H1 (cell line): ENCODE measurements around the gene EEPD1. TPM values are rescaled to one million over a fixed set of nuclear protein-coding genes. Genes with fewer than 3 reads are reported as not detected.

Experiments
- CTCF ChIA-PET: fragments of 300-600 bp; sonication (Branson Sonifier 250); formaldehyde crosslinking; loops from one replicate; lab custom pipeline; 2021; ENCODE audit not compliant: partially characterized antibody; lab: Charles Lee
- POLR2A ChIA-PET: fragments of 300-600 bp; sonication (Branson Sonifier 250); formaldehyde crosslinking; loops from one replicate; lab custom pipeline; 2021; ENCODE audit warnings: inconsistent platforms; ENCODE audit not compliant: partially characterized antibody; lab: Charles Lee
- DNase-seq, 2 experiments: peaks; one replicate each; pipeline versions ENCODE4 v3.0.0 to v3.0.0-alpha.2; 2010 to 2022; ENCODE audit warnings: low spot score in 2 of 2, low read depth in 1 of 2, mixed read lengths in 1 of 2
- FAIRE-seq: peaks from 2 replicates; lab custom pipeline; 2011; peaks lifted over from hg19 to GRCh38; lab: Jason Lieb, UNC
- H2AFZ ChIP-seq: 2 replicates; pipeline ENCODE4 v1.8.1; 2012; ENCODE audit warnings: low read length, inconsistent platforms
- H2AK5ac ChIP-seq: 2 replicates; pipeline ENCODE4 v1.6.1; 2013; ENCODE audit warnings: low read depth, low read length
- H2BK120ac ChIP-seq: replicated peaks from 2 replicates; pipeline ENCODE3; 2013; ENCODE audit warnings: low read depth, low read length, inconsistent platforms
- H2BK12ac ChIP-seq: 2 replicates; pipeline ENCODE4 v1.6.1; 2013; ENCODE audit warnings: low read depth, low read length
- H2BK15ac ChIP-seq: 2 replicates; pipeline ENCODE4 v1.6.1; 2013; ENCODE audit warnings: low read length
- H2BK20ac ChIP-seq: 2 replicates; pipeline ENCODE4 v1.6.1; 2013; ENCODE audit warnings: low read length
- H2BK5ac ChIP-seq: 2 replicates; pipeline ENCODE4 v1.6.1; 2013; ENCODE audit warnings: low read depth, low read length
- H3K14ac ChIP-seq: 2 replicates; pipeline ENCODE4 v1.6.1; 2013; ENCODE audit warnings: inconsistent platforms; ENCODE audit not compliant: insufficient read length
- H3K18ac ChIP-seq: 2 replicates; pipeline ENCODE4 v1.6.1; 2013; ENCODE audit warnings: low read length; ENCODE audit errors: extremely low read depth
- H3K23ac ChIP-seq: 2 replicates; pipeline ENCODE4 v1.6.1; 2013; ENCODE audit warnings: inconsistent platforms; ENCODE audit not compliant: insufficient read length
- H3K23me2 ChIP-seq: 2 replicates; pipeline ENCODE4 v1.6.1; 2013; ENCODE audit warnings: low read depth, low read length
- H3K27ac ChIP-seq: 2 replicates; pipeline ENCODE4 v1.6.1; 2011; ENCODE audit warnings: low read depth, low read length, inconsistent platforms
- H3K27me3 ChIP-seq, 4 experiments: replicated peaks in 1 of 4; 1 replicate in 1 of 4; 2 replicates in 3 of 4; pipeline versions ENCODE4 v1.6.1 to v1.8.1; 2011 to 2013; ENCODE audit warnings: low read length in 3 of 4, mild to moderate bottlenecking in 3 of 4, inconsistent platforms in 2 of 4, mixed read lengths in 2 of 4, moderate library complexity in 1 of 4; ENCODE audit not compliant: control insufficient read depth in 3 of 4, insufficient read depth in 3 of 4; ENCODE audit errors: extremely low read depth in 1 of 4
- H3K36me3 ChIP-seq, 4 experiments: 2 replicates each; pipeline versions ENCODE4 v1.6.1 to v1.8.1; 2011 to 2013; ENCODE audit warnings: mild to moderate bottlenecking in 4 of 4, low read length in 3 of 4, moderate library complexity in 2 of 4, control low read depth in 1 of 4, inconsistent platforms in 1 of 4; ENCODE audit not compliant: insufficient read depth in 4 of 4, control insufficient read depth in 2 of 4
- H3K4ac ChIP-seq: replicated peaks from 2 replicates; pipeline ENCODE3; 2013; ENCODE audit warnings: low read length, low read depth, mixed read lengths, inconsistent platforms; ENCODE audit not compliant: insufficient read length
- H3K4me1 ChIP-seq, 4 experiments: replicated peaks in 1 of 4; 1 replicate in 1 of 4; 2 replicates in 3 of 4; pipeline versions ENCODE4 v1.6.1 to v1.8.1; 2011 to 2013; ENCODE audit warnings: low read length in 3 of 4, inconsistent platforms in 2 of 4, mixed read lengths in 1 of 4; ENCODE audit not compliant: insufficient read depth in 4 of 4, control insufficient read depth in 3 of 4
- H3K4me2 ChIP-seq, 2 experiments: 2 replicates each; pipeline versions ENCODE4 v1.6.1 to v1.8.1; 2011 to 2013; ENCODE audit warnings: low read depth in 2 of 2, low read length in 2 of 2, control low read depth in 1 of 2, inconsistent platforms in 1 of 2, mild to moderate bottlenecking in 1 of 2; ENCODE audit not compliant: insufficient read depth in 1 of 2
- H3K4me3 ChIP-seq, 4 experiments: fragments of 200-600, 300-600 bp in 1 of 4; sonication (generic), shearing (Covaris generic), sonication (Bioruptor Twin) in 1 of 4; 2 replicates each; pipeline versions ENCODE4 v1.5.1 to v1.8.1; 2011 to 2016; ENCODE audit warnings: low read length in 4 of 4, low read depth in 3 of 4, control low read depth in 2 of 4, inconsistent platforms in 2 of 4, mild to moderate bottlenecking in 2 of 4, mixed read lengths in 1 of 4, moderate library complexity in 1 of 4; ENCODE audit not compliant: insufficient read depth in 2 of 4; ENCODE audit errors: extremely low read depth in 1 of 4
- H3K56ac ChIP-seq: replicated peaks from 2 replicates; pipeline ENCODE3; 2013; ENCODE audit warnings: low read depth, mild to moderate bottlenecking, mixed read lengths, low read length, inconsistent platforms; ENCODE audit not compliant: insufficient read length
- H3K79me1 ChIP-seq: 2 replicates; pipeline ENCODE4 v1.6.1; 2013; ENCODE audit warnings: low read depth, low read length, control low read depth
- H3K79me2 ChIP-seq, 2 experiments: 2 replicates each; pipeline versions ENCODE4 v1.6.1 to v1.8.1; 2012 to 2013; ENCODE audit warnings: low read length in 2 of 2, mild to moderate bottlenecking in 2 of 2, inconsistent platforms in 1 of 2; ENCODE audit not compliant: insufficient read depth in 2 of 2, control insufficient read depth in 1 of 2
- H3K9ac ChIP-seq, 4 experiments: replicated peaks in 1 of 4; 1 replicate in 1 of 4; 2 replicates in 3 of 4; pipeline versions ENCODE4 v1.6.1 to v1.8.1; 2011 to 2013; ENCODE audit warnings: low read depth in 3 of 4, low read length in 3 of 4, control low read depth in 2 of 4, mild to moderate bottlenecking in 2 of 4, moderate library complexity in 2 of 4, inconsistent platforms in 1 of 4; ENCODE audit errors: extremely low read depth in 1 of 4
- H3K9me3 ChIP-seq, 2 experiments: 2 replicates each; pipeline versions ENCODE4 v1.6.1 to v1.8.1; 2012 to 2013; ENCODE audit warnings: mild to moderate bottlenecking in 2 of 2, moderate library complexity in 2 of 2, control low read depth in 1 of 2, inconsistent platforms in 1 of 2, low read depth in 1 of 2, low read length in 1 of 2, mixed read lengths in 1 of 2; ENCODE audit not compliant: insufficient read depth in 2 of 2
- H4K20me1 ChIP-seq, 2 experiments: replicated peaks in 1 of 2; 2 replicates each; pipeline versions ENCODE3 to v1.8.1; 2011 to 2013; ENCODE audit warnings: inconsistent platforms in 2 of 2, low read length in 2 of 2, mild to moderate bottlenecking in 1 of 2; ENCODE audit not compliant: insufficient read depth in 2 of 2, control insufficient read depth in 1 of 2
- H4K5ac ChIP-seq: 2 replicates; pipeline ENCODE4 v1.6.1; 2013; ENCODE audit warnings: low read length, low read depth, mixed read lengths, inconsistent platforms; ENCODE audit not compliant: insufficient read length
- H4K8ac ChIP-seq: 2 replicates; pipeline ENCODE4 v1.8.0; 2013; ENCODE audit warnings: mild to moderate bottlenecking, moderate library complexity, low read length, inconsistent platforms; ENCODE audit not compliant: insufficient read depth; ENCODE audit errors: extremely low read depth
- H4K91ac ChIP-seq: replicated peaks from 2 replicates; pipeline ENCODE3; 2013; ENCODE audit warnings: low read length, mixed read lengths, inconsistent platforms; ENCODE audit not compliant: insufficient read length
- JUN ChIP-seq: IDR thresholded peaks from 2 replicates; pipeline ENCODE4 v1.6.1; 2011; ENCODE audit warnings: low read depth, mild to moderate bottlenecking, improper control_type of control experiment, low read length
- JUND ChIP-seq: IDR thresholded peaks from 2 replicates; pipeline ENCODE4 v1.6.1; 2011; ENCODE audit warnings: mild to moderate bottlenecking, improper control_type of control experiment, low read length
- POLR2A ChIP-seq, 2 experiments: IDR thresholded peaks; 1 replicate in 1 of 2; 2 replicates in 1 of 2; pipeline ENCODE4 v1.6.1; 2011; ENCODE audit warnings: low read depth in 2 of 2, low read length in 2 of 2, mild to moderate bottlenecking in 2 of 2; ENCODE audit errors: control extremely low read depth in 1 of 2
- RAD21 ChIP-seq, 2 experiments: IDR thresholded peaks in 1 of 2; conservative IDR thresholded peaks in 1 of 2; 2 replicates each; pipeline ENCODE4 v1.6.1; 2011; ENCODE audit warnings: low read depth in 2 of 2, low read length in 2 of 2, improper control_type of control experiment in 1 of 2, inconsistent platforms in 1 of 2, mild to moderate bottlenecking in 1 of 2, moderate library complexity in 1 of 2
- RBBP5 ChIP-seq: IDR thresholded peaks from 2 replicates; pipeline ENCODE4 v1.7.1; 2012; ENCODE audit warnings: low read depth, mild to moderate bottlenecking, inconsistent platforms, low read length, moderate library complexity, borderline replicate concordance
- TBP ChIP-seq: IDR thresholded peaks from 2 replicates; pipeline ENCODE4 v1.6.1; 2011; ENCODE audit warnings: low read depth, low read length, improper control_type of control experiment
- TCF12 ChIP-seq: IDR thresholded peaks from 2 replicates; pipeline ENCODE4 v1.6.1; 2011; ENCODE audit warnings: low read depth, mild to moderate bottlenecking, low read length
- polyA plus RNA-seq, 7 experiments: library from polyadenylated mRNA; depleted of rRNA in 3 of 7; stranded (reverse) in 5 of 7; unstranded in 2 of 7; fragments of >200 nt in 5 of 7; fragments of 200-250 nt in 2 of 7; gene quantifications; 1 replicate in 5 of 7; 2 replicates in 1 of 7; 4 replicates in 1 of 7; pipeline versions ENCODE4 v1.2.1 to v1.2.3, GENCODE V29; 2011 to 2013; ENCODE audit warnings: missing spikeins in 2 of 7, mixed read lengths in 2 of 7
- total RNA-seq: library from RNA; stranded (reverse); fragmentation: NEBNext Ultra II Directional; extraction: Animal tissue kit (Norgen Biotek cat#: 25700); gene quantifications from 2 replicates; pipeline ENCODE4 v1.2.1, GENCODE V29; 2021
- TF ChIP-seq, protein P1 (sequence below): IDR thresholded peaks from 2 replicates; pipeline ENCODE4 v1.6.1; 2012; ENCODE audit warnings: inconsistent platforms
- TF ChIP-seq, protein P2 (sequence below): IDR thresholded peaks from 2 replicates; pipeline ENCODE4 v1.6.1; 2012; ENCODE audit warnings: inconsistent platforms

Gene EEPD1
- total and polyA plus RNA-seq, 2 of the 8 experiments (the other 6 are each of a cell fraction or from before 2014, with no cell fraction given), result 3.1 to 7.8 TPM

DNA sequence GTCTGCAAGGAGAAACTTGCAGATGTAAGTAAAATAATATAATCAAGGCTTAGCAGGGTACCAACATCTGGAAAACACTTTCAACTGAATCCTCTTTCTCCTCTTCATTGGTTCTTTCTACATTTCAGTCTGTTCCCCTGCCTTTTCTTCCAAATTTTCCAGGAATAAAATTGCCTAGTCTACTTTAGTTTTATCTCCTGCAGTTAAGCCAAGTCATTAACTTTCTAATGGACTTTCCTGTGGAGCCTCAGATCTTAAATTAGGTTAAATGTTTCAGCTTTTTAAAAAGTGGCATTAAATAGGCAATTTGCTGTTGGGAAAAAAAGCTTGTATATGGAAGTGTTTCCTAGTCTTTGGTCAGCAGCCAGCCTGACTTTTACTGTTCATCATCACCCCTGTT, 70.8 kb downstream of the EEPD1 start:
- FAIRE-seq, result no peak
- POLR2A ChIA-PET, result interaction anchor here (1.5 kb wide), 1 partner anchor 9 kb away, joined by 5 read pairs; no protein-coding TSS in a partner anchor
- no peak for TF ChIP-seq RBBP5
- no peak for TF ChIP-seq TCF12
- TF ChIP-seq TBP, result no peak
- no peak for TF ChIP-seq JUN
- TF ChIP-seq, protein P1, sequence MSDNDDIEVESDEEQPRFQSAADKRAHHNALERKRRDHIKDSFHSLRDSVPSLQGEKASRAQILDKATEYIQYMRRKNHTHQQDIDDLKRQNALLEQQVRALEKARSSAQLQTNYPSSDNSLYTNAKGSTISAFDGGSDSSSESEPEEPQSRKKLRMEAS, result no peak
- TF ChIP-seq POLR2A (IDR thresholded peaks at IDR 0.05; ENCODE audit: control extremely low read depth in 1 of 2, low read depth in 2 of 2, low read length in 2 of 2), result no peak
- no peak for TF ChIP-seq JUND
- no peak for TF ChIP-seq RAD21 (IDR thresholded peaks at IDR 0.05 in 1 of 2, conservative IDR thresholded peaks at IDR 0.05 in 1 of 2; ENCODE audit: low read depth in 2 of 2, low read length in 2 of 2)
- TF ChIP-seq, protein P2, sequence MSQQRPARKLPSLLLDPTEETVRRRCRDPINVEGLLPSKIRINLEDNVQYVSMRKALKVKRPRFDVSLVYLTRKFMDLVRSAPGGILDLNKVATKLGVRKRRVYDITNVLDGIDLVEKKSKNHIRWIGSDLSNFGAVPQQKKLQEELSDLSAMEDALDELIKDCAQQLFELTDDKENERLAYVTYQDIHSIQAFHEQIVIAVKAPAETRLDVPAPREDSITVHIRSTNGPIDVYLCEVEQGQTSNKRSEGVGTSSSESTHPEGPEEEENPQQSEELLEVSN, result no peak

More for the DNA sequence above, 70.8 kb downstream of the EEPD1 start:
- no peak overlapping the region for H3K4me2 ChIP-seq
- no peak overlapping the region for H2AFZ ChIP-seq
- no peak overlapping the region for H2BK5ac ChIP-seq
- no peaks in the 10 kb centered on the region for H3K9me3 ChIP-seq
- no peak overlapping the region for H3K18ac ChIP-seq
- H3K56ac ChIP-seq, result no peak overlapping the region
- no peak overlapping the region for H3K4me3 ChIP-seq
- H4K91ac ChIP-seq, result no peak overlapping the region
- no peaks in the 10 kb centered on the region; a peak in 1 of 7 replicates for H3K4me1 ChIP-seq
- no peak overlapping the region for H3K9ac ChIP-seq
- CTCF ChIA-PET, result interaction anchor here (0.7 to 2.0 kb wide), 10 partner anchors 8 to 238 kb away, joined by 3 to 7 read pairs (median 4); no protein-coding TSS in a partner anchor
- no peak overlapping the region for H3K23ac ChIP-seq
- no peaks in the 10 kb centered on the region for H3K79me2 ChIP-seq
- H2BK12ac ChIP-seq, result no peak overlapping the region
- no peak overlapping the region for H2BK20ac ChIP-seq
- H4K20me1 ChIP-seq, result no peaks in the 10 kb centered on the region
- no peak overlapping the region for H2BK15ac ChIP-seq
- no peak overlapping the region for H4K8ac ChIP-seq
- no peaks in the 10 kb centered on the region for H3K27me3 ChIP-seq
- DNase-seq, result no peak
- H3K36me3 ChIP-seq, result no peaks in the 10 kb centered on the region
- no peak overlapping the region for H3K4ac ChIP-seq
- no peak overlapping the region for H2AK5ac ChIP-seq
- H3K23me2 ChIP-seq, result no peaks in the 10 kb centered on the region; the same call in 1 of the 2 replicates
- no peak overlapping the region for H4K5ac ChIP-seq
- no peak overlapping the region for H2BK120ac ChIP-seq
- H3K14ac ChIP-seq, result no peak overlapping the region
- no peak overlapping the region for H3K27ac ChIP-seq
- no peaks in the 10 kb centered on the region for H3K79me1 ChIP-seq
